ENCODE data around the gene ASB15. TPM values are rescaled to one million over a fixed set of nuclear protein-coding genes. Genes with fewer than 3 reads are reported as not detected.

The ASB15 gene
- polyA plus RNA-seq, 1 experiment, result not detected

DNA sequence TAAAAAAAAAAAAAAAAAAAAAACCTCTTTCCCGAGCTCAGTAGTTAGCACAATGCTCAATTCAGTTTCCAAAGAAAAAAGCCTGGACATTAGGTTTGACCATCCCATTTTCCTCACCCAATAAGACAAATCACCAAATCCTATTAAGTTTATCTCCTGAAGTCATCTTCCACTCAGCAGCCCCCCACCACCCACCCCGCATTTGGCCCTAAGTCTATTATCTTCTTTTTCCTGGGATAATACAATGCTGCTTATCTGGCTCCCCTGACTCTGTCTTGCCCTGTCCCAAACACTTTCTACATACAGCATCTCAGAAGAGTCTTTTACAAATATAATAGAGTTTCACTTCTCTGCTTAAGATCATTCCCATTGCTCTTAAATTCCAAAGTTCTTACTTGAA lies 36.3 kb downstream of the ASB15 start:
- no peak overlapping the region for H3K27ac ChIP-seq (ENCODE audit: low read depth, low read length)
- peaks cover 3% of the 10 kb centered on the region for H3K27me3 ChIP-seq (ENCODE audit: control insufficient read depth, insufficient read depth, low read length)
- DNase-seq (ENCODE audit: low read depth, low spot score), result no peak
- H3K9me3 ChIP-seq (ENCODE audit: control insufficient read depth, insufficient read depth, low read length), result no peaks in the 10 kb centered on the region
- ChIA-PET CTCF (interaction anchor here (0.6 to 6.8 kb wide), 6 partner anchors 43 to 1208 kb away, joined by 3 to 78 read pairs (median 12); no protein-coding TSS in a partner anchor), POLR2A (no interaction called here)
- TF ChIP-seq, protein P1, sequence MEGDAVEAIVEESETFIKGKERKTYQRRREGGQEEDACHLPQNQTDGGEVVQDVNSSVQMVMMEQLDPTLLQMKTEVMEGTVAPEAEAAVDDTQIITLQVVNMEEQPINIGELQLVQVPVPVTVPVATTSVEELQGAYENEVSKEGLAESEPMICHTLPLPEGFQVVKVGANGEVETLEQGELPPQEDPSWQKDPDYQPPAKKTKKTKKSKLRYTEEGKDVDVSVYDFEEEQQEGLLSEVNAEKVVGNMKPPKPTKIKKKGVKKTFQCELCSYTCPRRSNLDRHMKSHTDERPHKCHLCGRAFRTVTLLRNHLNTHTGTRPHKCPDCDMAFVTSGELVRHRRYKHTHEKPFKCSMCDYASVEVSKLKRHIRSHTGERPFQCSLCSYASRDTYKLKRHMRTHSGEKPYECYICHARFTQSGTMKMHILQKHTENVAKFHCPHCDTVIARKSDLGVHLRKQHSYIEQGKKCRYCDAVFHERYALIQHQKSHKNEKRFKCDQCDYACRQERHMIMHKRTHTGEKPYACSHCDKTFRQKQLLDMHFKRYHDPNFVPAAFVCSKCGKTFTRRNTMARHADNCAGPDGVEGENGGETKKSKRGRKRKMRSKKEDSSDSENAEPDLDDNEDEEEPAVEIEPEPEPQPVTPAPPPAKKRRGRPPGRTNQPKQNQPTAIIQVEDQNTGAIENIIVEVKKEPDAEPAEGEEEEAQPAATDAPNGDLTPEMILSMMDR (IDR thresholded peaks at IDR 0.05; ENCODE audit: low read depth, low read length), result no peak
- H3K4me3 ChIP-seq (ENCODE audit: low read depth, low read length), result no peak overlapping the region

DNA sequence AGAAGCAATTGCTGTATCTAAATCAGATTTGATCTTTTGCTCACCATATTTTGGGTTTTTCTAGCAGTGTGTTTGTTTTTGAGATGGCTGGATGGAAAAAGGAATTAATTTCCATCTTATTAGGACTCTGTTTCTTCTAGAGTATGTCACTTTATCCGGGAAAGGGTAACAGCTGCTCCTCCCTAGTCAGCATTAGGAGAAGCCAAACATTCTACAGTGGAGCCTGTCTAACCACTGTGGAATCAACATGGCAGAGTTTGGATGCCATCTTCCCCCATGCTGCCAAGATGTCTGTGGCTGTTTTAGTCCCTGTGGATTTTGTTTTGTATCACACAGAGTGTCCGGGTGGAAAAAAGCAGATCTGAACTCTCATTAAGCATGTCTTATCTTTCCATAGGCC lies 38.0 kb downstream of the ASB15 start:
- ChIA-PET POLR2A (no interaction called here), CTCF (no interaction called here)
- Histone ChIP-seq H3K4me3 (ENCODE audit: low read depth, low read length) (no peak overlapping the region), H3K27ac (ENCODE audit: low read depth, low read length) (no peak overlapping the region), H3K9me3 (ENCODE audit: control insufficient read depth, insufficient read depth, low read length) (no peaks in the 10 kb centered on the region), H3K27me3 (ENCODE audit: control insufficient read depth, insufficient read depth, low read length) (peaks cover 3% of the 10 kb centered on the region)
- no peak for DNase-seq (ENCODE audit: low read depth, low spot score)
- TF ChIP-seq, protein P1 (IDR thresholded peaks at IDR 0.05; ENCODE audit: low read depth, low read length), result no peak

DNA sequence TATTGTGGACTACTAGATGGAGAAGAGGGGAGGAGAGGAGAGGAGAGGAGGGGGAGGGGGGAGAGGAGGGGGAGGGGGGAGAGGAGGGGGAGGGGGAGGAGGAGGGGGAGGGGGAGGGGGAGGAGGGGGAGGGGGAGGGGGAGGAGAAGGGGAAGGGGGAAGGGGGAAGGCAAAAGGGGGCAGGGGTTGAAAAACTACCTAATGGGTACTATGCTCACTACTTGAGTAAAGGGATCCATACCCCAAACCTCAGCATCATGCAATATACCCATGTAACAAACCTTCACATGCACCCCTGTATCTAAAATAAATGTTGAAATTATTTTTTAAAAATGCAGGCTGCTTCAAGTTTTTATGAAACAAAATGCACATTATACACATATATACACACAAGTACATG lies 39.0 kb downstream of the ASB15 start:
- no peak for DNase-seq (ENCODE audit: low read depth, low spot score)
- TF ChIP-seq, protein P1 (IDR thresholded peaks at IDR 0.05; ENCODE audit: low read depth, low read length), result no peak
- Histone ChIP-seq H3K27ac (ENCODE audit: low read depth, low read length) (no peak overlapping the region), H3K27me3 (ENCODE audit: control insufficient read depth, insufficient read depth, low read length) (peaks cover 3% of the 10 kb centered on the region), H3K4me3 (ENCODE audit: low read depth, low read length) (no peak overlapping the region), H3K9me3 (ENCODE audit: control insufficient read depth, insufficient read depth, low read length) (no peaks in the 10 kb centered on the region)
- POLR2A ChIA-PET, result no interaction called here
- CTCF ChIA-PET, result no interaction called here

DNA sequence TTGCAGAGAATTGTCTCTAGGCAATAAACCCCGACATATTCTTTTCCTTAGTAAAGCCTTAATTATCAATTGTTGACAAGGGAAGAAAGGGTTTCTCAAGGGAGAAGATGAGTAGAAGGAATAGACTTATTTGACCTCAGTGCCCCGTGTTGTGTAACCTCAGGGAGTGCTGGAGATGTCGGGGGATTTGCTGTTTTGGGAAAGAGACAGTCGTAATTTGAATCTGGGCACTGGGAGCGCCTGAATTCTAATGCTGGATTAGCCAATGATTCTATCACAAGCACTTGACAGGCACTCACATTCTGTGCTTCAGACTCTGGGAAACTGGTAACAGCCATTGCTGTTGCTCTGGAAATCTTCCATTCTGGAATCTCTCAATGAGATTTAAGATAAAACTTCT lies 40.3 kb downstream of the ASB15 start:
- POLR2A ChIA-PET, result no interaction called here

More for the DNA sequence above, 40.3 kb downstream of the ASB15 start:
- peaks cover 3% of the 10 kb centered on the region for H3K27me3 ChIP-seq (ENCODE audit: control insufficient read depth, insufficient read depth, low read length)
- H3K9me3 ChIP-seq (ENCODE audit: control insufficient read depth, insufficient read depth, low read length), result no peaks in the 10 kb centered on the region
- H3K4me3 ChIP-seq (ENCODE audit: low read depth, low read length), result no peak overlapping the region
- DNase-seq (ENCODE audit: low read depth, low spot score), result no peak
- TF ChIP-seq, protein P1 (IDR thresholded peaks at IDR 0.05; ENCODE audit: low read depth, low read length), result no peak
- CTCF ChIA-PET, result no interaction called here
- H3K27ac ChIP-seq (ENCODE audit: low read depth, low read length), result no peak overlapping the region
